ENCODE data around the gene LIPM. TPM values are rescaled to one million over a fixed set of nuclear protein-coding genes. Genes with fewer than 3 reads are reported as not detected.

Gene LIPM
- total RNA-seq, 1 donor from 2014 or later: not detected

- no peak overlapping the region for H3K4me3 Mint-ChIP-seq
- no peaks in the 10 kb centered on the region for H3K4me1 Mint-ChIP-seq
- TF ChIP-seq, protein P1, sequence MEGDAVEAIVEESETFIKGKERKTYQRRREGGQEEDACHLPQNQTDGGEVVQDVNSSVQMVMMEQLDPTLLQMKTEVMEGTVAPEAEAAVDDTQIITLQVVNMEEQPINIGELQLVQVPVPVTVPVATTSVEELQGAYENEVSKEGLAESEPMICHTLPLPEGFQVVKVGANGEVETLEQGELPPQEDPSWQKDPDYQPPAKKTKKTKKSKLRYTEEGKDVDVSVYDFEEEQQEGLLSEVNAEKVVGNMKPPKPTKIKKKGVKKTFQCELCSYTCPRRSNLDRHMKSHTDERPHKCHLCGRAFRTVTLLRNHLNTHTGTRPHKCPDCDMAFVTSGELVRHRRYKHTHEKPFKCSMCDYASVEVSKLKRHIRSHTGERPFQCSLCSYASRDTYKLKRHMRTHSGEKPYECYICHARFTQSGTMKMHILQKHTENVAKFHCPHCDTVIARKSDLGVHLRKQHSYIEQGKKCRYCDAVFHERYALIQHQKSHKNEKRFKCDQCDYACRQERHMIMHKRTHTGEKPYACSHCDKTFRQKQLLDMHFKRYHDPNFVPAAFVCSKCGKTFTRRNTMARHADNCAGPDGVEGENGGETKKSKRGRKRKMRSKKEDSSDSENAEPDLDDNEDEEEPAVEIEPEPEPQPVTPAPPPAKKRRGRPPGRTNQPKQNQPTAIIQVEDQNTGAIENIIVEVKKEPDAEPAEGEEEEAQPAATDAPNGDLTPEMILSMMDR (IDR thresholded peaks at IDR 0.05): no peak
- no peak overlapping the region for H3K27ac Mint-ChIP-seq
- H3K36me3 Mint-ChIP-seq (ENCODE audit: low read depth): no peaks in the 10 kb centered on the region
- H3K27me3 Mint-ChIP-seq: no peaks in the 10 kb centered on the region
- no peaks in the 10 kb centered on the region for H3K9me3 Mint-ChIP-seq
- ATAC-seq (ENCODE audit: low read depth) (no peak), DNase-seq (no peak)
- ChIA-PET CTCF (no interaction called here), POLR2A (no interaction called here)
- intact Hi-C loops (cut with micrococcal nuclease): no loop called here
Measured at GRCh38 chr10:88788924-88789323, 13.6 kb upstream of the LIPM start.

DNA sequence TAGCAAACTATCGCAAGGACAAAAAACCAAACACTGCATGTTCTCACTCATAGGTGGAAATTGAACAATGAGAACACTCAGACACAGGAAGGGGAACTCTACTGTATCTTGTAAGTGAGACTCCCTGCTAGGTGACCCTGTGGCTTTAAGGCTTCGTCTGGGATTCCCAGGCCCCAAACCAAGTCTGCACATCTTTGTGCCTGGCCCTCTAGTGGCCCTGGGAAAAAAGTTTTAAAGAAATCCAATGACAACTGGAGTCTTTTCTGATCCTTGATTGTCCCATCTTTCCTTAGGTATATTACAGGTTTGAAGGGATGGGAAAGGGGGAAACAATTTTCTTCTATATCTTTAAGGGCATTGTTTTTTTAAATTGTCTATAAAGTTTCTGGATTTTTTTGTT lies 10.6 kb upstream of the LIPM start:
- intact Hi-C loops (cut with micrococcal nuclease): loop anchor here (5.0 kb wide), 1 partner anchor 105 kb away; no protein-coding TSS in a partner anchor

DNA sequence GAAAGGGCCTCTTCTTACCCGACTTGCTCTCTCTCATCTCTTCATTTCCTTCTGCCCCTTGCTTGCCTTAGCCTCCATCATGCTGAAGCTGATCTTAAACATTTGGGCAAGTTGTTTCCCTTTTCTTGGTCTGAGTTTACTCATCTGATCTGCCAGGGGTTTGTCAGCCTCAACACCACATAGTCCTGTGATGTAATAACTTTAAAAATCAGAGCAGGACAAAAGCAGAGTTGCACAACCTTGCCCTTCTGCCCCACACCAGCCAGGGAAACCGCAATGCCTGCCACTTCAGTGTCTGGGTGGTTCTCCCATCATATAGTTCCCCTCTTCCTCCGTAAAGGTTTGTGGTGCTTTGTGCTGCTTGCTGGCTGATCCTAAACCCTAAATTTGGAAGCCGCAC lies 9.9 kb upstream of the LIPM start:
- TF ChIP-seq, protein P1 (IDR thresholded peaks at IDR 0.05): no peak
- Mint-ChIP-seq H3K4me1 (no peaks in the 10 kb centered on the region), H3K4me3 (no peak overlapping the region), H3K27ac (no peak overlapping the region), H3K36me3 (ENCODE audit: low read depth) (no peaks in the 10 kb centered on the region), H3K27me3 (no peaks in the 10 kb centered on the region), H3K9me3 (no peaks in the 10 kb centered on the region)
- no peak for ATAC-seq (ENCODE audit: low read depth)
- intact Hi-C loops (cut with micrococcal nuclease): loop anchor here (5.0 kb wide), 1 partner anchor 105 kb away; no protein-coding TSS in a partner anchor
- DNase-seq: no peak
- CTCF ChIA-PET: no interaction called here
- POLR2A ChIA-PET: no interaction called here

More for the DNA sequence above, 10.6 kb upstream of the LIPM start:
- ChIA-PET CTCF (no interaction called here), POLR2A (no interaction called here)
- no peaks in the 10 kb centered on the region for H3K4me1 Mint-ChIP-seq
- TF ChIP-seq, protein P1 (IDR thresholded peaks at IDR 0.05): no peak
- no peak for DNase-seq
- no peaks in the 10 kb centered on the region for H3K27me3 Mint-ChIP-seq
- H3K9me3 Mint-ChIP-seq: no peaks in the 10 kb centered on the region
- no peak overlapping the region for H3K27ac Mint-ChIP-seq
- H3K36me3 Mint-ChIP-seq (ENCODE audit: low read depth): no peaks in the 10 kb centered on the region
- H3K4me3 Mint-ChIP-seq: no peak overlapping the region
- ATAC-seq (ENCODE audit: low read depth): no peak

- TF ChIP-seq, protein P1 (IDR thresholded peaks at IDR 0.05): no peak
- POLR2A ChIA-PET: no interaction called here
- CTCF ChIA-PET: no interaction called here
- no peak for DNase-seq
- intact Hi-C loops (cut with micrococcal nuclease): loop anchor here (5.0 kb wide), 1 partner anchor 107 kb away; no protein-coding TSS in a partner anchor
- Mint-ChIP-seq H3K4me1 (no peaks in the 10 kb centered on the region), H3K27me3 (no peaks in the 10 kb centered on the region), H3K4me3 (no peak overlapping the region), H3K36me3 (ENCODE audit: low read depth) (no peaks in the 10 kb centered on the region), H3K9me3 (no peaks in the 10 kb centered on the region), H3K27ac (no peak overlapping the region)
- ATAC-seq (ENCODE audit: low read depth): no peak
Measured at GRCh38 chr10:88793712-88794299, 8.7 kb upstream of the LIPM start.

DNA sequence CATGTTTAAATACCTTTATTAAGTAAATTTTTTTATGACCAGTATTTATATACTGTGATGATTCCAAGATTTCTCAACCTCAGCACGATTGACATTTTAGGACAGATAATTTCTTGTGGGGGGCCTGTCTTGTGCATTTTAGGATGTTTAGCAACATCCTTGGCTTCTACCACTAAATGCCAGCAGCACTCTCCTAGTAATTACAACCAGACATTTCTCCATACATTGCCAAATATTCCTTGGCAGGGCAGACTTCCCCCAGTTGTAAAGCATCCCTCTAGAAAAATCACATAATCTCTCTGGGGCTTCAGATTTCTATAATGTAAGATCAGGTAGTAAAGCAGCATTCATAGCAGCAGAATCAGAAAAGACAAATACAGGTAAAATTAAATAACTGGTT lies 7.8 kb upstream of the LIPM start:
- intact Hi-C loops (cut with micrococcal nuclease): loop anchor here (5.0 kb wide), 1 partner anchor 107 kb away; no protein-coding TSS in a partner anchor
- no peak for DNase-seq
- Mint-ChIP-seq H3K27ac (no peak overlapping the region), H3K27me3 (no peaks in the 10 kb centered on the region), H3K4me3 (no peak overlapping the region), H3K9me3 (no peaks in the 10 kb centered on the region), H3K36me3 (ENCODE audit: low read depth) (no peaks in the 10 kb centered on the region), H3K4me1 (no peaks in the 10 kb centered on the region)
- POLR2A ChIA-PET: no interaction called here
- TF ChIP-seq, protein P1 (IDR thresholded peaks at IDR 0.05): no peak
- ATAC-seq (ENCODE audit: low read depth): no peak
- CTCF ChIA-PET: no interaction called here

Measured in activated B cell treated with CpG ODN at 0.5 μM for 24 hours (primary cell).